ELR (cell line): ENCODE measurements around the gene SIT1.
"Not testable (repeated sequence)": the region's sequence is repeated elsewhere in the genome, so short reads cannot be mapped to it uniquely, and the experiment has no call there.

Experiments used
- DNase-seq: peaks from one replicate; pipeline ENCODE4 v3.0.0-alpha.2; 2015; ENCODE audit warnings: low read depth

The SIT1 gene

GRCh38 chr9:35659340-35659739, 8.6 kb upstream of the SIT1 start:
- DNase-seq = peak; percentile 76

GRCh38 chr9:35658968-35659220, 8.2 kb upstream of the SIT1 start:
- peak; percentile 81 for DNase-seq

- peak; percentile 86 for DNase-seq
Observed at GRCh38 chr9:35658137-35658967, 7.6 kb upstream of the SIT1 start, which contains the start of gene CCDC107. Gene CCDC107, plus strand, starts transcription at chr9:35658292. Its CDS starts 88 bp downstream, at chr9:35658380.

- peak; percentile 100 for DNase-seq
Observed at GRCh38 chr9:35657546-35658136, 6.9 kb upstream of the SIT1 start, which contains the start of gene RMRP. Gene RMRP, minus strand, starts transcription at chr9:35658019.

GRCh38 chr9:35656831-35657545, 6.3 kb upstream of the SIT1 start:
- no peak for DNase-seq

GRCh38 chr9:35656348-35656747, 5.6 kb upstream of the SIT1 start:
- no peak for DNase-seq

GRCh38 chr9:35653611-35654010, 2.9 kb upstream of the SIT1 start:
- no peak for DNase-seq

- no peak for DNase-seq
Observed at GRCh38 chr9:35652829-35653209, 2.1 kb upstream of the SIT1 start.

GRCh38 chr9:35651956-35652828, 1.5 kb upstream of the SIT1 start:
- DNase-seq = peak; percentile 56

GRCh38 chr9:35649431-35650340, 1.0 kb downstream of the SIT1 start:
- DNase-seq = no peak

- DNase-seq = peak; percentile 92
Observed at GRCh38 chr9:35646533-35647265, 4.0 kb downstream of the SIT1 start.

GRCh38 chr9:35646153-35646532, 4.6 kb downstream of the SIT1 start:
- DNase-seq = no peak

- not testable (repeated sequence) for DNase-seq
Observed at GRCh38 chr9:35645736-35646135, 5.0 kb downstream of the SIT1 start.

GRCh38 chr9:35643046-35643445, 7.7 kb downstream of the SIT1 start:
- DNase-seq = no peak

- DNase-seq = not testable (repeated sequence)
Observed at GRCh38 chr9:35641478-35641877, 9.3 kb downstream of the SIT1 start.

- not testable (repeated sequence) for DNase-seq
Observed at GRCh38 chr9:35640431-35640830, 10.3 kb downstream of the SIT1 start.

GRCh38 chr9:35639631-35640030, 11.1 kb downstream of the SIT1 start:
- no peak for DNase-seq

GRCh38 chr9:35639225-35639624, 11.5 kb downstream of the SIT1 start:
- DNase-seq = not testable (repeated sequence)

- not testable (repeated sequence) for DNase-seq
Observed at GRCh38 chr9:35638751-35639150, 12.0 kb downstream of the SIT1 start.

- peak; percentile 58 for DNase-seq
Observed at GRCh38 chr9:35637427-35637955, 13.2 kb downstream of the SIT1 start.
